Natural killer cell (primary cell): ENCODE data around the gene PCDH9. TPM values are rescaled to one million over a fixed set of nuclear protein-coding genes. Genes with fewer than 3 reads are reported as not detected.

ENCODE experiments used
- ATAC-seq, 3 donors: fragments of 150-1000 bp in 2 of 3; fragments of 200-7000 bp in 1 of 3; cut with Tn5 transposase; 1 replicate in 1 of 3; 2 replicates in 2 of 3; pipeline ENCODE4 v1.10.0; 2021; ENCODE audit warnings: mild to moderate bottlenecking in 2 of 3, moderate library complexity in 2 of 3
- DNase-seq, 2 donors: peaks; one replicate each; pipeline versions ENCODE4 v3.0.0 to v3.0.0-alpha.2; 2013 to 2021; ENCODE audit warnings: mixed read lengths in 1 of 2
- H3K27ac ChIP-seq: one replicate; pipeline ENCODE4 v1.5.1; 2013; ENCODE audit warnings: mild to moderate bottlenecking, low read length
- H3K27me3 ChIP-seq: one replicate; pipeline ENCODE4 v1.6.1; 2013; ENCODE audit warnings: low read length; ENCODE audit not compliant: control insufficient read depth, insufficient read depth
- H3K36me3 ChIP-seq: one replicate; pipeline ENCODE4 v1.6.1; 2013; ENCODE audit warnings: low read length; ENCODE audit not compliant: control insufficient read depth, insufficient read depth
- H3K4me1 ChIP-seq: one replicate; pipeline ENCODE4 v1.6.1; 2013; ENCODE audit warnings: low read length; ENCODE audit not compliant: control insufficient read depth, insufficient read depth
- H3K4me3 ChIP-seq: one replicate; pipeline ENCODE4 v1.5.1; 2013; ENCODE audit warnings: low read length
- H3K9me3 ChIP-seq: one replicate; pipeline ENCODE4 v1.6.1; 2013; ENCODE audit warnings: low read length; ENCODE audit not compliant: control insufficient read depth, insufficient read depth
- H3K27ac Mint-ChIP-seq, 2 donors: one replicate each; pipeline ENCODE4 v1.8.0; 2022; ENCODE audit warnings: mild to moderate bottlenecking in 2 of 2, mixed read lengths in 2 of 2, moderate library complexity in 1 of 2
- H3K27me3 Mint-ChIP-seq, 2 donors: one replicate each; pipeline ENCODE4 v1.8.0; 2022; ENCODE audit warnings: low read depth in 2 of 2, mixed read lengths in 2 of 2
- H3K36me3 Mint-ChIP-seq: one replicate; pipeline ENCODE4 v1.8.0; 2022; ENCODE audit warnings: mixed read lengths
- H3K4me1 Mint-ChIP-seq, 2 donors: one replicate each; pipeline ENCODE4 v1.8.0; 2022; ENCODE audit warnings: mixed read lengths in 2 of 2
- H3K4me3 Mint-ChIP-seq: one replicate; pipeline ENCODE4 v1.8.0; 2022; ENCODE audit warnings: mild to moderate bottlenecking, moderate library complexity, mixed read lengths
- H3K9me3 Mint-ChIP-seq, 2 donors: one replicate each; pipeline ENCODE4 v1.8.0; 2022; ENCODE audit warnings: mixed read lengths in 2 of 2
- WGBS: methylation state at CpG from one replicate; pipeline ENCODE4 v1.1.7; 2013; ENCODE audit warnings: missing lambda C conversion rate; ENCODE audit not compliant: insufficient coverage; 5-methylcytosine and 5-hydroxymethylcytosine counted together
- intact Hi-C: fragments of 100-400 bp; cut with micrococcal nuclease; formaldehyde crosslinking; loops from one replicate; pipeline ENCODE4 v1.14.2; 2022
- total RNA-seq, 4 donors: library from RNA; stranded (reverse); fragments of 120-200 nt in 1 of 4; gene quantifications; one replicate each; pipeline versions ENCODE4 v1.2.3 to v1.2.4, GENCODE V29; 2013 to 2022
- TF ChIP-seq, protein P1 (sequence below): fragments of 200-600 bp; IDR thresholded peaks from one replicate; pipeline ENCODE4 v1.8.0; 2022; ENCODE audit warnings: antibody characterized with exemption

The PCDH9 gene
- total RNA-seq, 3 donors from 2014 or later (not counting 1 experiment from before 2014, with no cell fraction given), result 0.43 to 1.5 (median 0.68) TPM

DNA sequence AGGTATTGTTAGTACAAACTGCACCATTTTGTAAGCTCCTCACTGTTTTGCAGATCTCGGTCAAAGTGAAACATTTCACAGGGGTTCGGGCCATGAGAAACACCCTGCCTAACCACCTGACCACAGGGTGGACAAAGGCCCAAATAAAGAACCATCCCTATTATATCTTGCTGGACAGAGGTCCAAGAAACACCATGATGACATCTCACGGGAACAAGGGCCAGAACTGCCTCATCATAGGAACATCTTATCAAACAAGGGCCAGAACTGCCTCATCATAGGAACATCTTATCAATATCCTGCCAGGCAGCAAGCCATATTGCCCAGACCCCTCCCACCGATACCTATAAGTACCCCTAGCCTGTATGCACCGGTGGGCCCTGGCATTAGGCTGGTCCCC, 99.7 kb downstream of the PCDH9 start:
- TF ChIP-seq, protein P1, sequence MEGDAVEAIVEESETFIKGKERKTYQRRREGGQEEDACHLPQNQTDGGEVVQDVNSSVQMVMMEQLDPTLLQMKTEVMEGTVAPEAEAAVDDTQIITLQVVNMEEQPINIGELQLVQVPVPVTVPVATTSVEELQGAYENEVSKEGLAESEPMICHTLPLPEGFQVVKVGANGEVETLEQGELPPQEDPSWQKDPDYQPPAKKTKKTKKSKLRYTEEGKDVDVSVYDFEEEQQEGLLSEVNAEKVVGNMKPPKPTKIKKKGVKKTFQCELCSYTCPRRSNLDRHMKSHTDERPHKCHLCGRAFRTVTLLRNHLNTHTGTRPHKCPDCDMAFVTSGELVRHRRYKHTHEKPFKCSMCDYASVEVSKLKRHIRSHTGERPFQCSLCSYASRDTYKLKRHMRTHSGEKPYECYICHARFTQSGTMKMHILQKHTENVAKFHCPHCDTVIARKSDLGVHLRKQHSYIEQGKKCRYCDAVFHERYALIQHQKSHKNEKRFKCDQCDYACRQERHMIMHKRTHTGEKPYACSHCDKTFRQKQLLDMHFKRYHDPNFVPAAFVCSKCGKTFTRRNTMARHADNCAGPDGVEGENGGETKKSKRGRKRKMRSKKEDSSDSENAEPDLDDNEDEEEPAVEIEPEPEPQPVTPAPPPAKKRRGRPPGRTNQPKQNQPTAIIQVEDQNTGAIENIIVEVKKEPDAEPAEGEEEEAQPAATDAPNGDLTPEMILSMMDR, result no peak
- no peak overlapping the region for H3K27ac Mint-ChIP-seq
- Histone ChIP-seq H3K9me3 (no peaks in the 10 kb centered on the region), H3K27me3 (no peaks in the 10 kb centered on the region), H3K4me3 (no peak overlapping the region), H3K36me3 (no peaks in the 10 kb centered on the region), H3K27ac (no peak overlapping the region), H3K4me1 (no peaks in the 10 kb centered on the region)
- no peaks in the 10 kb centered on the region for H3K36me3 Mint-ChIP-seq
- no peak overlapping the region for H3K4me3 Mint-ChIP-seq
- H3K27me3 Mint-ChIP-seq, result no peaks in the 10 kb centered on the region
- ATAC-seq (no peak), DNase-seq (no peak)
- H3K9me3 Mint-ChIP-seq, result peaks cover 0 to 2% of the 10 kb centered on the region in 2 donors
- peaks cover 5 to 6% of the 10 kb centered on the region in 2 donors for H3K4me1 Mint-ChIP-seq
- WGBS, result 81% methylated on average over 4 of the region's 5 CpGs
- intact Hi-C loops, result no loop called here

DNA sequence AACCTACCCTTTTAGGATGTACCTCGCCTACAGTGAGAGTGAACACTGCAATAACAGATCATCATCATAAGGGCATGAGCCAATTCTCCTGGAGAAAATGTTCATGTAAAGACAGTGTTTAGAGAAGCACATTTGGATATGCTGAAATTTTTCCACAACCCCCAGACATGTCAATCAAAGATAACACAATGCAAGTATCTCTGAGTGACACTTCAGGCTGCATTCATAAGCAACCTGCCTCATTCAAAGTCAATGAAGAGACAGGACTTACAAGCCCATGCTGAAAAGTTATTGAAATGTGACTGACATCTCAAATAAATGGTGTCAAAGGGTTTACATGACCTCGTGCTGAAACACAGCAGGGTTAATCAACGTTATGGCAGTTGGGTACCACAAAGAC, 102.0 kb downstream of the PCDH9 start:
- TF ChIP-seq, protein P1, result no peak
- Histone ChIP-seq H3K36me3 (no peaks in the 10 kb centered on the region), H3K4me1 (no peaks in the 10 kb centered on the region), H3K27me3 (no peaks in the 10 kb centered on the region), H3K4me3 (no peak overlapping the region), H3K9me3 (no peaks in the 10 kb centered on the region), H3K27ac (no peak overlapping the region)
- H3K4me3 Mint-ChIP-seq, result no peak overlapping the region
- no peak for ATAC-seq
- H3K36me3 Mint-ChIP-seq, result no peaks in the 10 kb centered on the region
- intact Hi-C loops, result no loop called here
- 29% methylated on average over 1 of the region's 3 CpGs for WGBS
- no peaks in the 10 kb centered on the region for H3K27me3 Mint-ChIP-seq
- H3K4me1 Mint-ChIP-seq, result no peaks in the 10 kb centered on the region
- peaks cover 0 to 2% of the 10 kb centered on the region in 2 donors for H3K9me3 Mint-ChIP-seq
- no peak overlapping the region for H3K27ac Mint-ChIP-seq
- no peak for DNase-seq

DNA sequence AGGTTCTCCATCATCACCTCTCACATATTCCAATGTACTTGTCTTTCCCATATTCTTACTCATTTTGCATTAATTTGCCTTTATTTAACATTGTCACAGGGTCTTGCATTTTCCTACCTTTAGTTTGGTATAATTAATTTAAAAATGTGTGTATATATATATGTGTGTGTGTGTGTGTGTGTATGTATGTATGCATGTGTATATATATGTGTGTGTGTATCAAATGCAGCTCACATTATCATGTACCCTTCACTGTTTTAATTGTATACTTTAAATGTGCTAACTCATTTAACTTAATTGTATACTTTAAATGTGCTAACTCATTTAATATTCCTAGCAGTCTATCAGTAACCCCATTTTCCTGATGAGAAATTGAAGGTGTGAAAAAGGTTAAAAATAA, 104.5 kb downstream of the PCDH9 start:
- no peaks in the 10 kb centered on the region for H3K36me3 Mint-ChIP-seq
- H3K4me3 ChIP-seq, result no peak overlapping the region
- no peaks in the 10 kb centered on the region for H3K36me3 ChIP-seq
- no peaks in the 10 kb centered on the region for H3K9me3 ChIP-seq
- H3K27me3 Mint-ChIP-seq, result no peaks in the 10 kb centered on the region
- intact Hi-C loops, result no loop called here
- H3K4me1 Mint-ChIP-seq, result no peaks in the 10 kb centered on the region
- H3K9me3 Mint-ChIP-seq, result no peaks in the 10 kb centered on the region
- no peaks in the 10 kb centered on the region for H3K27me3 ChIP-seq
- no peak overlapping the region for H3K27ac Mint-ChIP-seq
- DNase-seq (no peak), ATAC-seq (no peak)
- no peak overlapping the region for H3K27ac ChIP-seq
- no peak overlapping the region for H3K4me3 Mint-ChIP-seq
- no peaks in the 10 kb centered on the region for H3K4me1 ChIP-seq
- TF ChIP-seq, protein P1, result no peak

DNA sequence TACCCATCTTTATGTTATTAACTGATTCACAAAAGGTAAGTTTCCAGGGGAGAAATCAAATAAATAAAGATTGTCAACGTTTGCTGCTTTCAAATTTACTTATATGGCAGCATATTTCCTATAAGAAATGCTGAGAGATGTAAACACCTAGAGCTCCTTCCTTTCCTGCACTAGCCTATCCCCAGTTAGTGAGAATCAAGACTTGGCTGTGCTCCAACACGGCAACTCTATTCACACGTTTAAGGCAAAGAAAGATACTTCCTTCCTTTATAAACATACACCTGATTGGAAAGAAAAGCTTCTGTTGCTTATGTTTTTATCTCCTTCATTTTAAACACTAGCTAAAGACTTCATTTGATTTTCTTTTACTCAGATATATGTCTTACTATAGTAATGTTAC, 107.0 kb downstream of the PCDH9 start:
- intact Hi-C loops, result no loop called here

More for the DNA sequence above, 107.0 kb downstream of the PCDH9 start:
- Histone ChIP-seq H3K27ac (no peak overlapping the region), H3K36me3 (no peaks in the 10 kb centered on the region), H3K27me3 (no peaks in the 10 kb centered on the region), H3K4me3 (no peak overlapping the region), H3K4me1 (no peaks in the 10 kb centered on the region), H3K9me3 (no peaks in the 10 kb centered on the region)
- no peaks in the 10 kb centered on the region for H3K4me1 Mint-ChIP-seq
- no peak overlapping the region for H3K4me3 Mint-ChIP-seq
- H3K36me3 Mint-ChIP-seq, result no peaks in the 10 kb centered on the region
- H3K9me3 Mint-ChIP-seq, result no peaks in the 10 kb centered on the region
- ATAC-seq (no peak), DNase-seq (peak in 1 of 2 donors; percentile 13)
- no peak overlapping the region for H3K27ac Mint-ChIP-seq
- H3K27me3 Mint-ChIP-seq, result no peaks in the 10 kb centered on the region
- TF ChIP-seq, protein P1, result no peak
- 19% methylated on average over 2 of the region's 3 CpGs for WGBS
